Mucosa of descending colon (tissue), 3 donors: ENCODE results near the gene INPP5F. TPM values are rescaled to one million over a fixed set of nuclear protein-coding genes. Genes with fewer than 3 reads are reported as not detected.

Source experiments
- ATAC-seq: fragments of 200-7000 bp; cut with Tn5 transposase; one replicate; pipeline ENCODE4 v1.9.1; 2020; ENCODE audit warnings: mild to moderate bottlenecking, moderate library complexity
- DNase-seq, 3 donors: peaks; one replicate each; pipeline ENCODE4 v3.0.0-alpha.2; 2020
- H3K36me3 ChIP-seq: fragments of 200-600 bp; one replicate; pipeline ENCODE4 v1.8.0; 2021; ENCODE audit warnings: low read depth, mild to moderate bottlenecking
- H3K4me1 ChIP-seq: fragments of 200-600 bp; one replicate; pipeline ENCODE4 v1.8.0; 2021; ENCODE audit warnings: low read depth, mild to moderate bottlenecking
- H3K4me3 ChIP-seq: fragments of 200-600 bp; one replicate; pipeline ENCODE4 v1.8.0; 2021; ENCODE audit warnings: mild to moderate bottlenecking
- H3K9me3 ChIP-seq: fragments of 200-600 bp; one replicate; pipeline ENCODE4 v1.8.0; 2021; ENCODE audit warnings: mild to moderate bottlenecking
- intact Hi-C, 2 donors: fragments of 100-400 bp; cut with DNase I in 1 of 2; cut with micrococcal nuclease in 1 of 2; formaldehyde crosslinking; loops; one replicate each; pipeline versions ENCODE4 v1.11.0 to v1.11.1; 2022; cut with DNase I, micrococcal nuclease
- total RNA-seq, 3 donors: library from RNA; stranded (reverse); fragmentation: NEBNext Ultra II Directional in 2 of 3; extraction: Animal tissue kit (Norgen Biotek cat#: 25700) in 2 of 3; gene quantifications; one replicate each; pipeline versions ENCODE4 v1.2.1 to v1.2.4, GENCODE V29; 2021 to 2023
- TF ChIP-seq, protein P1 (sequence below): fragments of 200-600 bp; IDR thresholded peaks from one replicate; pipeline ENCODE4 v1.8.0; 2022; ENCODE audit warnings: antibody characterized with exemption, mild to moderate bottlenecking
- donor health status: DM: no; HTN: no; CAD: no; lungs with moderate emphysema.
- donor health status: DM: no; HTN: no; CAD: no.
- donor health status: DM: no; HTN: yes; CAD: no.

The INPP5F gene
- total RNA-seq, 3 donors from 2014 or later, result 12.5 to 19.9 (median 13.2) TPM

DNA sequence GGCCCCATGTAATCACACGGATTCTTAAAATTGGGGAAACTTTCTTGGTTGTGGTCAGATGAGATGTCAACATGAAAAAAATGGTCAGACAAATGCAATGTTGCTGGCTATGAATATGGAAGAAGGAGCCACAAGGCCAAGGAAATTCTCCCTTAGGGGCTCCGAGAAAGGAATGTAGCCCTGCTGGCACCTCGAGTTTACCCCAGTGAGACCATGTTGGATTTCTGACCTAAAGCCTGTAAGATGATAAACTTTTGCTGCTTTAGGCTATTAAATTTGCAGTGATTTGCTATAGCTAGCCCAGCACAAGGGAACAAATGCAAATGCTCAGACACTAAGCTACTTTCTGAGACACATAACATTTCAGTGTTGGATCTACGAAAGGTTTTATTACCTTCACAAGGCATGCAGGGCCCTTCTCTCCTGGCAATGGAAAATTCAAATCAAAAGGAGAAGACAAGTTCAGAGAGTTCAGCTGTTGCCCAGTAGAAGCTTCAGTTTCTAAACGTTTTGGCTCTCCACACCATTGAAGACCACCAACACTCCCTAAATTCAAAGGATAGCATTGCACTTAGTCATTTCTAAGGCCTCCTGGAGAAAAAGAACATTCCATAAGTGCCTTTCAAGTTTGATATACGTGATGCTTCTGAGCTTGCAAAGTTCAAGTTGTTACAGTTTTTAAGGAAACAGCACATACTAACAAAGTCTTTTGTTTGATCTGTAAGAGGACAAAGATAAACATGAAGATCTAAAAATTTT is 123.4 kb downstream of the INPP5F start:
- DNase-seq (no peak), ATAC-seq (no peak)
- intact Hi-C loops, result no loop called here
- TF ChIP-seq, protein P1, sequence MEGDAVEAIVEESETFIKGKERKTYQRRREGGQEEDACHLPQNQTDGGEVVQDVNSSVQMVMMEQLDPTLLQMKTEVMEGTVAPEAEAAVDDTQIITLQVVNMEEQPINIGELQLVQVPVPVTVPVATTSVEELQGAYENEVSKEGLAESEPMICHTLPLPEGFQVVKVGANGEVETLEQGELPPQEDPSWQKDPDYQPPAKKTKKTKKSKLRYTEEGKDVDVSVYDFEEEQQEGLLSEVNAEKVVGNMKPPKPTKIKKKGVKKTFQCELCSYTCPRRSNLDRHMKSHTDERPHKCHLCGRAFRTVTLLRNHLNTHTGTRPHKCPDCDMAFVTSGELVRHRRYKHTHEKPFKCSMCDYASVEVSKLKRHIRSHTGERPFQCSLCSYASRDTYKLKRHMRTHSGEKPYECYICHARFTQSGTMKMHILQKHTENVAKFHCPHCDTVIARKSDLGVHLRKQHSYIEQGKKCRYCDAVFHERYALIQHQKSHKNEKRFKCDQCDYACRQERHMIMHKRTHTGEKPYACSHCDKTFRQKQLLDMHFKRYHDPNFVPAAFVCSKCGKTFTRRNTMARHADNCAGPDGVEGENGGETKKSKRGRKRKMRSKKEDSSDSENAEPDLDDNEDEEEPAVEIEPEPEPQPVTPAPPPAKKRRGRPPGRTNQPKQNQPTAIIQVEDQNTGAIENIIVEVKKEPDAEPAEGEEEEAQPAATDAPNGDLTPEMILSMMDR, result no peak
- no peaks in the 10 kb centered on the region for H3K4me1 ChIP-seq
- peaks cover 5% of the 10 kb centered on the region for H3K36me3 ChIP-seq
- no peaks in the 10 kb centered on the region for H3K9me3 ChIP-seq
- no peak overlapping the region for H3K4me3 ChIP-seq

DNA sequence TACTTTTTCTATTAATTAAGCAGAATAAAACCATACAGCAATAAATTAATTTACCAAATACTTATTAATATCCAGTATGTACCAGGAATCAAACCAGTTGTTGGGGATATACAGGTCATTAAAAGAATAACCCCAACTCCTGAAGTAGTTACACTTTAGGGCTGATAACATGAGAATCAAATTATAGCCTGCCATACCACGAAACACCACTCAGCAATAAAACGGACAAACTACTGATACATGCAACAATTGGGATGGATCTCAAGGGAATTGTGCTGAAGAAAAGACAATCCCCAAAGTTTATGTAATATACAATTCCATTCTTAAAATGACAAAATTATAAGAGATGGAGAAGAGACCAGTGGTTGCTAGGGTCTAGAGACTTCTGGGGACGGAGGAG is 124.1 kb downstream of the INPP5F start:
- TF ChIP-seq, protein P1, result no peak

DNA sequence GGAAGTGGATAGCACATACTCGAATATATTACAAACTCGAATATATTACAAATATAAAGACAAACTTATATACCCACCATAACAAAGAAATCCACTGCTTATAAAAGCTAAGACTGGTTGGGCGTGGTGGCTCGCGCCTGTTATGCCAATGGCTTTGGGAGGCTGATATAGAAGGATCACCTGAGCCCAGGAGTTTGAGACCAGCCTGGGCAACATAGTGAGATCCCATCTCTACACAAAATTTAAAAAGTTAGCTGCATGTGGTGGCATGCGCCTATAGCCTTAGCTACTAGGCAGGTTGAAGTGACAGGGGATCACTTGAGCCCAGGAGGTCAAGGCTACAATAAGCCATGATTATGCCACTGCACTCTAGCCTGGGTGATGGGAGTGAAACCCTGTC is 126.4 kb downstream of the INPP5F start:
- no peak for DNase-seq
- Histone ChIP-seq H3K4me1 (no peaks in the 10 kb centered on the region), H3K9me3 (no peaks in the 10 kb centered on the region), H3K4me3 (no peak overlapping the region), H3K36me3 (no peaks in the 10 kb centered on the region)
- TF ChIP-seq, protein P1, result no peak
- no peak for ATAC-seq
- intact Hi-C loops, result loop anchor here in 1 of 2 donors (10.0 kb wide), 1 partner anchor 167 kb away; no protein-coding TSS in a partner anchor

More for the DNA sequence above, 124.1 kb downstream of the INPP5F start:
- peaks cover 2% of the 10 kb centered on the region for H3K36me3 ChIP-seq
- no peak overlapping the region for H3K4me3 ChIP-seq
- no peak for ATAC-seq
- H3K9me3 ChIP-seq, result no peaks in the 10 kb centered on the region
- intact Hi-C loops, result loop anchor here in 1 of 2 donors (10.0 kb wide), 1 partner anchor 165 kb away; no protein-coding TSS in a partner anchor
- no peaks in the 10 kb centered on the region for H3K4me1 ChIP-seq
- no peak for DNase-seq

DNA sequence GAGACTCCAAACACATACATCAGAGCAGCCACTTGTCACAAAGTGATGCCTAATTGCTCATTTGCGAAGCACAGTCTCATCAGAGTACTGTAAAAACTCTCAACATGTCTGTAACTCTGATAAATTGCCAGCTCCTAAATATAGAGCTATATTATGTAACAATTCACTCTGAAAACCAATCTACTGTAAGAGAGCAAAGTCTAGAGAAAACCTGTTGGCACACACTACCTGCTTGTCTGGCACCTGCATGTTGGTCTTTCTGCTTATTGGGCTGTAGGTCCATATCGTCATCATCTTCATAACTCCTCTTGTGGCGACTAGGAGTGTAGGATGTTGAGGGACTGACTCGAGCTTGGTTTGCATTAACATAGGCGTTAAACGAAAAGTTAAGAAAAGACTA is 127.0 kb downstream of the INPP5F start:
- DNase-seq, result no peak
- no peaks in the 10 kb centered on the region for H3K9me3 ChIP-seq
- H3K4me1 ChIP-seq, result no peaks in the 10 kb centered on the region
- no peaks in the 10 kb centered on the region for H3K36me3 ChIP-seq
- intact Hi-C loops, result loop anchor here in 1 of 2 donors (10.0 kb wide), 1 partner anchor 168 kb away; no protein-coding TSS in a partner anchor
- H3K4me3 ChIP-seq, result no peak overlapping the region
- no peak for ATAC-seq
- TF ChIP-seq, protein P1, result no peak

DNA sequence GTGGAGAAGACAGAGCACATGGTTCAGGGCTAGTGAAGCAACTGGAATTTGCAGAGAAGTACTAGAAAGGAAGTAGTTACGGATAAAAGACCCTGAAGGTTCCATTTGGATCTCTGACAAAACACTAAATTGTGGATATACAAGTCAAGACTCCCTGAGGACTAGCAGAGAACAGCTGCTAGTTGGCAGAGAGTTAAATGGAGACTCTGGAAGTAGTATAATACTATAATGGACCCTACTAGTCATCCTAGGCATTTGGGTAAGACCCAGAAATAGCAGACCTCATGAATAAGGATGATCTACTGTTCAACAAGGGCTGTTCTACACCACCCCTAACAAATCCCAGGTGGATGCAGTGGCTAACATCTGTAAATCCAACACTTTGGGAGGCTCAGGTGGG is 127.7 kb downstream of the INPP5F start:
- no peak for ATAC-seq
- DNase-seq, result no peak
- intact Hi-C loops, result loop anchor here in 1 of 2 donors (10.0 kb wide), 1 partner anchor 169 kb away; no protein-coding TSS in a partner anchor

More for the DNA sequence above, 127.7 kb downstream of the INPP5F start:
- Histone ChIP-seq H3K4me3 (no peak overlapping the region), H3K4me1 (no peaks in the 10 kb centered on the region), H3K9me3 (no peaks in the 10 kb centered on the region), H3K36me3 (no peaks in the 10 kb centered on the region)
- TF ChIP-seq, protein P1, result no peak
